ENCODE results near the gene TSFM. TPM values are rescaled to one million over a fixed set of nuclear protein-coding genes. Genes with fewer than 3 reads are reported as not detected.

The TSFM gene
- total and polyA plus RNA-seq, 9 of the 15 experiments (the other 6 are each of a cell fraction or from before 2014, with no cell fraction given) = 44.6 to 198 (median 60.2) TPM

- TF ChIP-seq RCOR1 (IDR thresholded peaks at IDR 0.05; ENCODE audit: borderline replicate concordance in 1 of 2, low read depth in 2 of 2, low read length in 2 of 2) (peak in 1 of 2 experiments; percentile 39; a peak in 1 of 4 replicates), PHF8 (IDR thresholded peaks at IDR 0.05; ENCODE audit: borderline replicate concordance, low read length) (no peak), CBFA2T3 (IDR thresholded peaks at IDR 0.05) (0 out of 2 replicates have a peak, but pooled peaks have one; percentile 8), ELF2 (CRISPR knock-in tag; IDR thresholded peaks at IDR 0.05) (no peak), ZNF639 (CRISPR knock-in tag; conservative IDR thresholded peaks at IDR 0.05 in 1 of 2, IDR thresholded peaks at IDR 0.05 in 1 of 2) (peak in 1 of 2 experiments; percentile 77; a peak in 2 of 4 replicates), ZNF586 (CRISPR knock-in tag; conservative IDR thresholded peaks at IDR 0.05) (no peak), FOXA3 (CRISPR knock-in tag; conservative IDR thresholded peaks at IDR 0.05 in 1 of 2, IDR thresholded peaks at IDR 0.05 in 1 of 2) (no peak), MIER1 (IDR thresholded peaks at IDR 0.05; ENCODE audit: low read depth) (0 out of 2 replicates have a peak, but pooled peaks have one; percentile 30), FOXJ2 (tag; IDR thresholded peaks at IDR 0.05) (no peak), NCOA1 (IDR thresholded peaks at IDR 0.05; ENCODE audit: low read depth) (0 out of 2 replicates have a peak, but pooled peaks have one; percentile 27), FOXK2 (conservative IDR thresholded peaks at IDR 0.05 in 1 of 2, IDR thresholded peaks at IDR 0.05 in 1 of 2; ENCODE audit: low read depth in 2 of 2) (peak; percentile 23 to 48; a peak in 1 of 4 replicates), ARID1B (IDR thresholded peaks at IDR 0.05) (peak; percentile 35; the same call in 1 of the 2 replicates), NFIX (CRISPR knock-in tag; IDR thresholded peaks at IDR 0.05; ENCODE audit: low read depth) (no peak), NFIC (IDR thresholded peaks at IDR 0.05) (no peak), NRF1 (conservative IDR thresholded peaks at IDR 0.05 in 1 of 2, IDR thresholded peaks at IDR 0.05 in 1 of 2) (peak; percentile 82 to 84), E4F1 (CRISPR knock-in tag; IDR thresholded peaks at IDR 0.05; ENCODE audit: borderline replicate concordance) (no peak), ZNF140 (CRISPR knock-in tag; IDR thresholded peaks at IDR 0.05) (no peak), KLF13 (tag; IDR thresholded peaks at IDR 0.05; ENCODE audit: borderline replicate concordance, low read depth) (peak; percentile 12; the same call in 1 of the 2 replicates), BCLAF1 (IDR thresholded peaks at IDR 0.05; ENCODE audit: borderline replicate concordance in 1 of 2, control insufficient read depth in 1 of 2, low read depth in 2 of 2, low read length in 1 of 2) (no peak)
These were observed 28.0 kb upstream of the TSFM start, which contains the start of gene MARCHF9 (continued) for GRCh38 chr12:57754411-57755193.

Measured in K562 (cell line).